NCI-H748 (cell line): ENCODE measurements around the gene OPN1SW.

Experiments
- DNase-seq: peaks from one replicate; lab custom pipeline; 2025; ENCODE audit not compliant: unreplicated experiment; lab: John Stamatoyannopoulos, UW

The OPN1SW gene

GRCh38 chr7:128735436-128735835 lies 40.2 kb downstream of the OPN1SW start:
- no peak for DNase-seq

- DNase-seq = no peak
These were observed 40.7 kb downstream of the OPN1SW start for GRCh38 chr7:128734890-128735289.

DNA sequence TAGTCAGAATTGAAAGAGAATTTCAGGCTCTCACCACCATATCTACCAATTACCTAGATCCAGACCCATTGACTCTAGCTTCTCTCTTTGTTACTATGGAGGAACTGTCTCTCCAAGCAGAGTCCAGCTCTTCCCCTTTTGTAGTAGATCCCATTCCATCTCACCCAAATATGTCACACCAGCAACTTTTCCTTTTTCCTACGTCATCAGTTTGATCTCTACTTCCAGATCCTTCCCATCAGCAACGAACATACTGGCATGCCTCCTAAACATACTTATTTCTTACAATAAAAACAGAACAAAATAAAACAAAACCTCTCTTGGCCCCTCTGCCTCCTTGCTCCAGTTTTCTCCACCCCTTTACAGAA lies 42.3 kb downstream of the OPN1SW start:
- no peak for DNase-seq

- DNase-seq = no peak
These were observed 42.9 kb downstream of the OPN1SW start for GRCh38 chr7:128732521-128733277.

GRCh38 chr7:128731184-128731583 lies 44.4 kb downstream of the OPN1SW start:
- no peak for DNase-seq

GRCh38 chr7:128729494-128729893 lies 46.1 kb downstream of the OPN1SW start:
- DNase-seq = no peak

DNA sequence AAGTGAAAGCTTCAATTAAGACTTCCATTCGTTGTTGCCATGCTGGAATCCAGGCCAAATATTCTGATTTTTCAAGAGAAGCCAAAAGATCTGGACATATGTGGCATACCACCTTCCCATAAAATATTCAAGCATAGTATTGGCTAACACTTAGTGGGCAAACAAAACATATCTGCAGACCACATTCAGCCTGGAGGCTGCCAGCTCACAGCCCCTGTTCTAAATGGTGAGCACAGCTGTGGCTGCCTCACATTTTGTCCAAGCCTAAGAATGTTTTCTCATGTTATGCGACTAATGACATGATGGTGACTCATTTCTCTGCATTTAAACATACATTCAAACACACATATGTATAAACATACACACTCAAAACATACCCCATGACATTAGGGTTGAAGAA lies 47.0 kb downstream of the OPN1SW start:
- no peak for DNase-seq

- no peak for DNase-seq
These were observed 48.4 kb downstream of the OPN1SW start for GRCh38 chr7:128727239-128727638.

DNA sequence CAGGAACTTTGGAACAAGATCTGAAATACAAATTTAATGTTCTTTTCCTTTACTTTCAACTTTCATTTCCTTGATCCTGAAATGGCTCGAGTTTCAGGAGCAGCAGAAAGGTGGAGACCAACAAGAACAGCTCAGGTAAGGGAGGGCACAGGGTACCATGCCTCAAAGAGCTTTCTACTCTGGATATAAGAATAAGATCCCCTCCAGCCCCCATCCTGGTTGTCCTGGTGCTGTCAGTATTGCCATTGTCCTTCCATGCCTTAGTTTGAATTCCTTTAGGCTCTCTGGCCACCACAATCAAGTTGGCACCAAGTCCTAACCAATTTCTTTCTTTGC lies 48.9 kb downstream of the OPN1SW start:
- DNase-seq = no peak

DNA sequence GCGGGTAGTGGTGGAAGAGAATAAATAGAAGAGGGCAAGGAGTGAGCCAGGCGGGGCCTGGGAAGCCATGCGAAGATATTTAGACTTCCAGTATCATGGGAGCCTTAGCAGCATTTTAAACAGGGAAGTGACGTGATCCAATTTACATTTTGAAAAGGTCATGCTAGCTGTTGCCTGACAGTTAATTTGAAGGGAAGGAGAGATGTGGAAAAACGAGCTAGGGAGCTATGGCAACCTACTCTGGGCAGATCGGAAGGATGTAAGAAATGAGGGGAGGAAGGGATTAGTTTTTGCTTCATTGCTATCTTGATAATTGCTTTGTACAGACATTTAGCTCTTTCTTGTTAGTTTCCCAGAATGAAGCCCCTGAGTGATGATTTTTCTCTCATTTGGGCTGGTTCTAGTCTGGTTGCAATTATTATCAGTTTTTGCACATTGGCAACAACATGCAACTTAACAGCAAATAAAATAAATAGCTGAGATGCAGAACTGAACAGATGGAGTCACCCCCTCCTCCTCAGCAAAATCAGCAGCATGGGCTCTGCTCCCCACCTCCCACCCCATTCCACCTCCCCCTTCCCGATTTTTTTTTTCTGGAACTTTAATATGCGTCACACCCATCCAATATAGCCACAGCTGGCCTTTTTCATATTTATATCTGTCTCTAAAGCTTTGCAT lies 49.4 kb downstream of the OPN1SW start:
- no peak for DNase-seq

GRCh38 chr7:128725531-128725930 lies 50.1 kb downstream of the OPN1SW start:
- no peak for DNase-seq

DNA sequence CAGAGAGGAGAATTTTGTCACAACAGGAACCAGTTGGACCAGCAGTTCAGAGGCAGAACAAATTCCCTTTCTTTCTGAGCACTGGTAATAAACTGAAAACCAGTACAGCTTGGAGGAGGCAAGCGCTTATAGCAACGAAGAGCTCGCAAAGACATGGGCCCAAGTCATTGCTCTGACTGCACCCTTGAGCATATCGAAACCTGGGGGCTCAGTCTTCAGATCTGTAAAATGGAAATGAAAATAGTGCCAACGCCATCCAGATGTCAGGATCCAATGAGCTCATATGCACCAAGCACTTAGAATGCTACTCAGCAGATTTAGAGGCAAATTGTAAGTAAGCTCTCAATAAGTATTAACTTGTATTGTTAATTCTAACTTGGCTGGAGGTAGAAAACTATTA lies 50.9 kb downstream of the OPN1SW start:
- no peak for DNase-seq
